PC-9 (cell line): ENCODE data around the gene IFITM1. TPM values are rescaled to one million over a fixed set of nuclear protein-coding genes. Genes with fewer than 3 reads are reported as not detected.

Source experiments
- BruUV-seq: library from RNA; stranded (reverse); fragments of 400-500 nt; replicated peaks from 2 replicates; lab custom pipeline; 2021; lab: Mats Ljungman, UMichigan
- CTCF ChIA-PET: fragments of 300-600 bp; sonication (Branson Sonifier 250); formaldehyde crosslinking; loops from one replicate; lab custom pipeline; 2022; ENCODE audit warnings: antibody characterized with exemption; lab: Charles Lee
- POLR2A ChIA-PET: fragments of 300-600 bp; sonication (Branson Sonifier 250); formaldehyde crosslinking; loops from one replicate; lab custom pipeline; 2022; ENCODE audit warnings: antibody characterized with exemption; ENCODE audit not compliant: unreplicated experiment; lab: Charles Lee
- DNase-seq, 2 experiments: peaks; one replicate each; pipeline versions ENCODE4 v3.0.0 to v3.0.0-alpha.2; 2015 to 2022; ENCODE audit warnings: mixed read lengths in 1 of 2
- H2AFZ ChIP-seq: fragments of 200-600 bp; sonication (generic); 2 replicates; pipeline ENCODE4 v1.8.1; 2017; ENCODE audit warnings: antibody characterized with exemption
- H3F3A ChIP-seq: fragments of 200-600 bp; sonication (generic); 2 replicates; pipeline ENCODE4 v1.8.1; 2017; ENCODE audit warnings: antibody characterized with exemption, mild to moderate bottlenecking, low read depth; ENCODE audit not compliant: insufficient read depth
- H3K27ac ChIP-seq: fragments of 200-600 bp; sonication (generic); 2 replicates; pipeline ENCODE4 v1.6.1; 2016; ENCODE audit warnings: mixed run types
- H3K27me3 ChIP-seq: fragments of 200-600 bp; sonication (generic); 2 replicates; pipeline ENCODE4 v1.6.1; 2016; ENCODE audit warnings: low read depth, mixed run types; ENCODE audit not compliant: insufficient read depth
- H3K36me3 ChIP-seq: fragments of 200-600 bp; sonication (generic); 2 replicates; pipeline ENCODE4 v1.6.1; 2016; ENCODE audit warnings: low read depth, mixed run types
- H3K4me1 ChIP-seq: fragments of 200-600 bp; sonication (generic); replicated peaks from 2 replicates; pipeline ENCODE4 v1.6.1; 2016; ENCODE audit warnings: mixed run types; ENCODE audit not compliant: insufficient read depth
- H3K4me2 ChIP-seq: fragments of 200-600 bp; sonication (generic); 2 replicates; pipeline ENCODE4 v1.6.1; 2017; ENCODE audit warnings: mixed run types
- H3K4me3 ChIP-seq: fragments of 200-600 bp; sonication (generic); 2 replicates; pipeline ENCODE4 v1.6.1; 2016; ENCODE audit warnings: mixed run types
- H3K79me2 ChIP-seq: fragments of 200-600 bp; sonication (generic); 2 replicates; pipeline ENCODE4 v1.6.1; 2017; ENCODE audit warnings: low read depth, mixed run types
- H3K9me2 ChIP-seq: fragments of 200-600 bp; sonication (generic); 2 replicates; pipeline ENCODE4 v1.8.1; 2017; ENCODE audit warnings: mild to moderate bottlenecking; ENCODE audit not compliant: insufficient read depth
- H3K9me3 ChIP-seq: fragments of 200-600 bp; sonication (generic); 2 replicates; pipeline ENCODE4 v1.8.1; 2016; ENCODE audit warnings: low read depth; ENCODE audit not compliant: insufficient read depth
- H4K20me1 ChIP-seq: fragments of 200-600 bp; sonication (generic); 2 replicates; pipeline ENCODE4 v1.8.1; 2017; ENCODE audit not compliant: insufficient read depth
- EZH2 ChIP-seq: fragments of 200-600 bp; sonication (generic); IDR thresholded peaks from 2 replicates; pipeline ENCODE4 v1.8.0; 2017; ENCODE audit warnings: antibody characterized with exemption, low read depth
- intact Hi-C: fragments of 100-400 bp; cut with micrococcal nuclease; formaldehyde crosslinking; loops from one replicate; pipeline ENCODE4 v1.10.0; 2022; ENCODE audit not compliant: unreplicated experiment
- total RNA-seq: library from RNA; stranded (reverse); gene quantifications from 2 replicates; pipeline ENCODE4 v1.2.3, GENCODE V29; 2021
- TF ChIP-seq, protein P1 (sequence below): fragments of 200-600 bp; sonication (generic); conservative IDR thresholded peaks from 2 replicates; pipeline ENCODE4 v1.6.1; 2017; ENCODE audit warnings: mixed run types, antibody characterized with exemption, mild to moderate bottlenecking, moderate library complexity

The IFITM1 gene
- total RNA-seq, 1 experiment from 2014 or later: 9.5 TPM

- intact Hi-C loops: no loop called here
- no TSS peak for BruUV-seq
- Histone ChIP-seq H3K27me3 (no peaks in the 10 kb centered on the region), H4K20me1 (no peaks in the 10 kb centered on the region), H3K27ac (no peak overlapping the region), H3K4me1 (no peaks in the 10 kb centered on the region), H2AFZ (no peak overlapping the region), H3F3A (no peaks in the 10 kb centered on the region), H3K4me3 (no peak overlapping the region), H3K79me2 (no peaks in the 10 kb centered on the region), H3K9me3 (no peaks in the 10 kb centered on the region), H3K9me2 (no peaks in the 10 kb centered on the region), H3K36me3 (no peaks in the 10 kb centered on the region), H3K4me2 (no peak overlapping the region)
- ChIA-PET CTCF (no interaction called here), POLR2A (no interaction called here)
- DNase-seq: no peak
- no peak for TF ChIP-seq EZH2
- TF ChIP-seq, protein P1, sequence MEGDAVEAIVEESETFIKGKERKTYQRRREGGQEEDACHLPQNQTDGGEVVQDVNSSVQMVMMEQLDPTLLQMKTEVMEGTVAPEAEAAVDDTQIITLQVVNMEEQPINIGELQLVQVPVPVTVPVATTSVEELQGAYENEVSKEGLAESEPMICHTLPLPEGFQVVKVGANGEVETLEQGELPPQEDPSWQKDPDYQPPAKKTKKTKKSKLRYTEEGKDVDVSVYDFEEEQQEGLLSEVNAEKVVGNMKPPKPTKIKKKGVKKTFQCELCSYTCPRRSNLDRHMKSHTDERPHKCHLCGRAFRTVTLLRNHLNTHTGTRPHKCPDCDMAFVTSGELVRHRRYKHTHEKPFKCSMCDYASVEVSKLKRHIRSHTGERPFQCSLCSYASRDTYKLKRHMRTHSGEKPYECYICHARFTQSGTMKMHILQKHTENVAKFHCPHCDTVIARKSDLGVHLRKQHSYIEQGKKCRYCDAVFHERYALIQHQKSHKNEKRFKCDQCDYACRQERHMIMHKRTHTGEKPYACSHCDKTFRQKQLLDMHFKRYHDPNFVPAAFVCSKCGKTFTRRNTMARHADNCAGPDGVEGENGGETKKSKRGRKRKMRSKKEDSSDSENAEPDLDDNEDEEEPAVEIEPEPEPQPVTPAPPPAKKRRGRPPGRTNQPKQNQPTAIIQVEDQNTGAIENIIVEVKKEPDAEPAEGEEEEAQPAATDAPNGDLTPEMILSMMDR: no peak
These were observed 41.0 kb upstream of the IFITM1 start for GRCh38 chr11:272931-273198.

- BruUV-seq: no TSS peak
- H3K4me2 ChIP-seq: no peak overlapping the region
These were observed 37.6 kb upstream of the IFITM1 start for GRCh38 chr11:276219-276618.

GRCh38 chr11:278001-278951 is 35.6 kb upstream of the IFITM1 start, which contains the start of gene NLRP6:
TSS of gene NLRP6 (plus strand) at chr11:278407. CDS start at chr11:278570, 163 bp downstream.
- DNase-seq: no peak
- Histone ChIP-seq H4K20me1 (no peaks in the 10 kb centered on the region), H3K27me3 (no peaks in the 10 kb centered on the region), H3K4me3 (no peak within 1 kb of the TSS), H3K4me1 (no peaks in the 10 kb centered on the region), H3F3A (no peaks in the 10 kb centered on the region), H3K9me2 (no peaks in the 10 kb centered on the region), H3K9me3 (no peaks in the 10 kb centered on the region), H2AFZ (no peak within 1 kb of the TSS), H3K27ac (no peak within 1 kb of the TSS), H3K36me3 (no peaks in the 10 kb centered on the region), H3K79me2 (no peaks in the 10 kb centered on the region), H3K4me2 (no peak within 1 kb of the TSS)
- CTCF ChIA-PET: no interaction called here
- intact Hi-C loops: no loop called here
- POLR2A ChIA-PET: no interaction called here
- BruUV-seq: no TSS peak
- no peak for TF ChIP-seq EZH2
- TF ChIP-seq, protein P1: no peak

More at GRCh38 chr11:276219-276618, 37.6 kb upstream of the IFITM1 start:
- Histone ChIP-seq H3K27ac (no peak overlapping the region), H4K20me1 (no peaks in the 10 kb centered on the region), H3F3A (no peaks in the 10 kb centered on the region), H2AFZ (no peak overlapping the region), H3K27me3 (no peaks in the 10 kb centered on the region), H3K79me2 (no peaks in the 10 kb centered on the region), H3K4me1 (no peaks in the 10 kb centered on the region), H3K9me3 (no peaks in the 10 kb centered on the region), H3K36me3 (no peaks in the 10 kb centered on the region), H3K4me3 (no peak overlapping the region), H3K9me2 (no peaks in the 10 kb centered on the region)
- ChIA-PET CTCF (no interaction called here), POLR2A (no interaction called here)
- TF ChIP-seq EZH2: no peak
- TF ChIP-seq, protein P1: no peak
- intact Hi-C loops: no loop called here
- no peak for DNase-seq
